Esophagus muscularis mucosa (tissue), 3 donors: ENCODE results near the gene SEC14L1.
A peak's percentile ranks its signal among the peaks of the same experiment; 100 is the strongest.

Source experiments
- CTCF ChIP-seq, 3 experiments: fragments of 200-600 bp in 2 of 3; fragments of 450-650 bp in 1 of 3; sonication (generic) in 2 of 3; IDR thresholded peaks; one replicate each; pipeline ENCODE4 v1.5.1; 2017 to 2019; ENCODE audit warnings: antibody characterized with exemption in 3 of 3, mild to moderate bottlenecking in 2 of 3, moderate library complexity in 1 of 3
- POLR2A ChIP-seq: fragments of 450-650 bp; IDR thresholded peaks from one replicate; pipeline ENCODE4 v1.6.1; 2017; ENCODE audit warnings: antibody characterized with exemption, moderate library complexity, mild to moderate bottlenecking, low read depth
- POLR2AphosphoS5 ChIP-seq, 2 donors: sonication (generic); formaldehyde crosslinking; IDR thresholded peaks; one replicate each; pipeline ENCODE4 v1.6.1; 2017; ENCODE audit warnings: antibody characterized with exemption in 2 of 2

- TF ChIP-seq POLR2A, result no peak
- peak; percentile 7 to 17 for TF ChIP-seq POLR2AphosphoS5 (IDR thresholded peaks at IDR 0.05)
- no peak for TF ChIP-seq CTCF (IDR thresholded peaks at IDR 0.05)
Observed at GRCh38 chr17:77148077-77148939, 7.5 kb downstream of the SEC14L1 start.
